Mucosa of descending colon (tissue), 3 donors: Measurements from ENCODE around the gene OTOR. TPM values are rescaled to one million over a fixed set of nuclear protein-coding genes. Genes with fewer than 3 reads are reported as not detected.

ENCODE experiments used
- ATAC-seq: fragments of 200-7000 bp; cut with Tn5 transposase; one replicate; pipeline ENCODE4 v1.9.1; 2020; ENCODE audit warnings: mild to moderate bottlenecking, moderate library complexity
- DNase-seq, 3 donors: peaks; one replicate each; pipeline ENCODE4 v3.0.0-alpha.2; 2020
- H3K36me3 ChIP-seq: fragments of 200-600 bp; one replicate; pipeline ENCODE4 v1.8.0; 2021; ENCODE audit warnings: low read depth, mild to moderate bottlenecking
- H3K4me1 ChIP-seq: fragments of 200-600 bp; one replicate; pipeline ENCODE4 v1.8.0; 2021; ENCODE audit warnings: low read depth, mild to moderate bottlenecking
- H3K4me3 ChIP-seq: fragments of 200-600 bp; one replicate; pipeline ENCODE4 v1.8.0; 2021; ENCODE audit warnings: mild to moderate bottlenecking
- H3K9me3 ChIP-seq: fragments of 200-600 bp; one replicate; pipeline ENCODE4 v1.8.0; 2021; ENCODE audit warnings: mild to moderate bottlenecking
- intact Hi-C, 2 donors: fragments of 100-400 bp; cut with DNase I in 1 of 2; cut with micrococcal nuclease in 1 of 2; formaldehyde crosslinking; loops; one replicate each; pipeline versions ENCODE4 v1.11.0 to v1.11.1; 2022; cut with DNase I, micrococcal nuclease
- total RNA-seq, 3 donors: library from RNA; stranded (reverse); fragmentation: NEBNext Ultra II Directional in 2 of 3; extraction: Animal tissue kit (Norgen Biotek cat#: 25700) in 2 of 3; gene quantifications; one replicate each; pipeline versions ENCODE4 v1.2.1 to v1.2.4, GENCODE V29; 2021 to 2023
- TF ChIP-seq, protein P1 (sequence below): fragments of 200-600 bp; IDR thresholded peaks from one replicate; pipeline ENCODE4 v1.8.0; 2022; ENCODE audit warnings: antibody characterized with exemption, mild to moderate bottlenecking
- donor health status: DM: no; HTN: no; CAD: no; lungs with moderate emphysema.
- donor health status: DM: no; HTN: no; CAD: no.
- donor health status: DM: no; HTN: yes; CAD: no.

Gene OTOR
- total RNA-seq, 3 donors from 2014 or later = not detected

DNA sequence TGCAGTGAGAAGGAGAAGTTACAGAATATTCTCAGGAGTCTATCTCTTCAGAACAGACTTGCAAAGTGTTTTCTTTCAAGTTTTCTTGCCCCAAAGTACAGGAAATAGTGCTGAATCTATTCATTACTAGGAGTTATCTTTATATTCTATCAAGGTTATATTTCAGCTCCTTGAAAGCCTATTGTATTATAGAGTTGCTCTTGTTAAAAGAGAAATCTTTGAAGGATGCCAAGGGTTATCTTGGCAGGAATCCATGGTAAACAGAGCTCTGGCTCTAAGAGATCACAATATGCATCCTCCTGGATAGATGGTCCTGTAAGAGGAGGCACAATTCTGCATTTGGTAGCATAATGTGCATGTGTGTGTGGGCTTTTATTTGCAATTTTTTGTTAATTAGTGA lies 39.6 kb upstream of the OTOR start:
- TF ChIP-seq, protein P1, sequence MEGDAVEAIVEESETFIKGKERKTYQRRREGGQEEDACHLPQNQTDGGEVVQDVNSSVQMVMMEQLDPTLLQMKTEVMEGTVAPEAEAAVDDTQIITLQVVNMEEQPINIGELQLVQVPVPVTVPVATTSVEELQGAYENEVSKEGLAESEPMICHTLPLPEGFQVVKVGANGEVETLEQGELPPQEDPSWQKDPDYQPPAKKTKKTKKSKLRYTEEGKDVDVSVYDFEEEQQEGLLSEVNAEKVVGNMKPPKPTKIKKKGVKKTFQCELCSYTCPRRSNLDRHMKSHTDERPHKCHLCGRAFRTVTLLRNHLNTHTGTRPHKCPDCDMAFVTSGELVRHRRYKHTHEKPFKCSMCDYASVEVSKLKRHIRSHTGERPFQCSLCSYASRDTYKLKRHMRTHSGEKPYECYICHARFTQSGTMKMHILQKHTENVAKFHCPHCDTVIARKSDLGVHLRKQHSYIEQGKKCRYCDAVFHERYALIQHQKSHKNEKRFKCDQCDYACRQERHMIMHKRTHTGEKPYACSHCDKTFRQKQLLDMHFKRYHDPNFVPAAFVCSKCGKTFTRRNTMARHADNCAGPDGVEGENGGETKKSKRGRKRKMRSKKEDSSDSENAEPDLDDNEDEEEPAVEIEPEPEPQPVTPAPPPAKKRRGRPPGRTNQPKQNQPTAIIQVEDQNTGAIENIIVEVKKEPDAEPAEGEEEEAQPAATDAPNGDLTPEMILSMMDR = no peak
- H3K36me3 ChIP-seq = no peaks in the 10 kb centered on the region
- intact Hi-C loops = no loop called here
- H3K4me1 ChIP-seq = no peaks in the 10 kb centered on the region
- H3K9me3 ChIP-seq = no peaks in the 10 kb centered on the region
- ATAC-seq (no peak), DNase-seq (no peak)
- no peak overlapping the region for H3K4me3 ChIP-seq

DNA sequence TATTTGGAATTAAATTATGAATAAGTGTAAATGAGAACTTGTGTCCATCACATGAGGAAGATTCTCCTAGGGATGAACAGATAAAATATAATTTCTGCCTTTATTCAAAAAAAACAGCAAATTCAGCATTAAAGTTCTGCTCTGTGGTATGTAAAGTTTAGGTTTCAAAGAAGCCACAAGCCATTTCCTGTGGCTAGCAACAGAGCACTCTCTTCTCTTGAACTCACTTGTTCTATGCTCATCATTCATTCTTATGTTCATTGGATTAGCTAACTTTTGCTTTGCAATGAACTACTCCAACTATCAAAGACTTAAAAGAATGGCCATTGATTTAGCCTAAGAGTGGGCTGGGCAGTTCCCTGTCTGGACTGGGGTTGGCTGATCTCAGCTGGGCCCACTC lies 39.1 kb upstream of the OTOR start:
- Histone ChIP-seq H3K4me3 (no peak overlapping the region), H3K36me3 (no peaks in the 10 kb centered on the region), H3K4me1 (no peaks in the 10 kb centered on the region), H3K9me3 (no peaks in the 10 kb centered on the region)
- intact Hi-C loops = no loop called here
- ATAC-seq (peak; percentile 23), DNase-seq (peak in 1 of 3 donors; percentile 9)
- TF ChIP-seq, protein P1 = no peak

DNA sequence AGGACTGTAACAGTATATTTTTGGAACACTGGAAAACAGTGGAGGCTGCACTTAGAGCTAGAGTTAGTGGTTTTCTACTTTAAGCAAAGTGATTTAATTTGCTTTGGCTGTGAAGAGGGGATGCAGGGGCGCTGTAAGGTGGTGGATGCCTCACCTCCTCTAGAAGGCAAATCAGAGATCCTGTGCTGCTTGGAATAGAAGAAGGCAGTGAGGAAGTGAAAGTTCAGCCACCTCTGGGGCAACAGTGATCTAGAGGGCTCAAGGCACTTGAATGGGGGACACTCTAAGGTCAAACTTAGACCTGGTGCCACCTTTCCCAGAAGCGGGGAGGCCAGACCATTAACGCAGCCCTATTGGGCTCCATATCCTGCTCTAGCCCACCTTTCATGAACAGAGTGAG lies 37.4 kb upstream of the OTOR start:
- intact Hi-C loops = no loop called here
- TF ChIP-seq, protein P1 = no peak

DNA sequence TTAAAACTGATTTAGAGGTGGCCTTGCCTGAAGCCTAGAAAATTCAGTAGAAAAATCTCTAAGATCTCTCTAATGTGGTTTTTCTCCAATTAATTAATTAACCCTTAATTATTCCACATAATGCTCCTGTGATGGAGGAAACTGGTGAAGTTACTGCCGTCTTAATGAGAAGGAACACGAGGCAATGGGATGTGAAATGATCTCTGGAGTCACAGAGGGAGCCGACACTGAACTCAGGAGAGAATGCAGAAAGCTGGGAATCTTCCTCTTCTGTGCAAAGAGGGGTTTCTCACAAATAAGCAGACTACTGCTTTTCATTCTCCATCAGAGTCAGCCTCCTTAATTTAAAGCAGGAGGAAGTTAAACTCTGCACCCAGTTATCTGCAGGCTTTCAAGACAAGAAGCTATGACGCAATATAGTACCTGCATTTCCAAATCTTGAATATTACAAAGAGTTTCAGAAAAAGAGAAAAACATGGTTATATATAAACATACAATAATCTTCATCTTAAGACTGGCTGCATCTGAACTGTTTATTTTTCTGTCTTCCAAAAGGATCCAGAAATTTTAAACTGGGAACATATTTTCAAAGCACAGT lies 36.4 kb upstream of the OTOR start:
- no peaks in the 10 kb centered on the region for H3K36me3 ChIP-seq
- ATAC-seq = no peak
- no peak overlapping the region for H3K4me3 ChIP-seq
- no peaks in the 10 kb centered on the region for H3K4me1 ChIP-seq
- DNase-seq = no peak
- H3K9me3 ChIP-seq = no peaks in the 10 kb centered on the region
- TF ChIP-seq, protein P1 = no peak
- intact Hi-C loops = no loop called here

More for the DNA sequence above, 37.4 kb upstream of the OTOR start:
- Histone ChIP-seq H3K4me1 (no peaks in the 10 kb centered on the region), H3K9me3 (no peaks in the 10 kb centered on the region), H3K36me3 (no peaks in the 10 kb centered on the region), H3K4me3 (no peak overlapping the region)
- DNase-seq (no peak), ATAC-seq (no peak)

DNA sequence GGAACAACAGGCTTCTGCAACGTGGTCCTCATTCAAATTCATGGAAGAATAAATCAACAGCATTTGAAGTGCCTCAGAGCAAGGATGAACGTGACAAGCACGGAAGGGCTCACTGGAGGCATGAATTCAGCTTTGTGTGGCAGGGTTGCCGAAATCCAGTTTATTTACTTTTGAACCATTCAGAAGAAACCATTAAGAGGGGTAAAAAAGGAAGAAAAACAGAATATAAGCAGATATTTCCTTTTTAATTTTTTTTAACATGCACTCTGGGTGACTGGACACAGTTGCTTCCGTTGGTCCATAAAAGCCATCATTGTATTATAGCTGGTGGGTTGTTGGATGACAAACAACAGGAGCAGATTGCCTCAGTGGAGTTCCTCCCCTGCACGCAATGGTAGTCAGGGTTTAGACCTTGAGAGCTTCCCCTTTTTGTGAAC lies 35.6 kb upstream of the OTOR start:
- Histone ChIP-seq H3K36me3 (no peaks in the 10 kb centered on the region), H3K4me3 (no peak overlapping the region), H3K9me3 (no peaks in the 10 kb centered on the region), H3K4me1 (no peaks in the 10 kb centered on the region)
- TF ChIP-seq, protein P1 = no peak
- DNase-seq = no peak
- ATAC-seq = no peak
- intact Hi-C loops = no loop called here

DNA sequence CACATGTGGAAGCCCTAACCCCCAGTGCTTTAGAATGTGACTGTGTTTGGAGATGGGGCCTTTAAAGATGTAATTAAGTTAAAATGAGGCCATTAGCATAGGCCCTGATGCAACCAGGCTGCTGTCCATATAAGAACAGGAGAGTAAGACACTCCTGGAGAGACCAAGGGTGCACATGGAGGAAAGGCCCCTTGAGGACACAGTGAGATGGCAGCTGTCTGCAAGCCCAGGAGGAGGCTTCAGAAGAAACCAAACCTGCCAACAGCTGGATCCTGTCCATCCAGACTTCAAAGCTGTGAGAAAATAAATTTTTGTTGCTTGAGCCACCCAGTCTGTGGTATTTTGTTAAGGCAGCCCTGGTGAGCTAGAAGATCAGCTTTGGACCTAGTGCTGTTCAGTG lies 35.1 kb upstream of the OTOR start:
- no peaks in the 10 kb centered on the region for H3K36me3 ChIP-seq
- no peaks in the 10 kb centered on the region for H3K9me3 ChIP-seq

More for the DNA sequence above, 35.1 kb upstream of the OTOR start:
- intact Hi-C loops = no loop called here
- DNase-seq (no peak), ATAC-seq (no peak)
- Histone ChIP-seq H3K4me3 (no peak overlapping the region), H3K4me1 (no peaks in the 10 kb centered on the region)
- TF ChIP-seq, protein P1 = no peak
